ENCODE measurements around the gene NEDD4L.

NEDD4L gene

GRCh38 chr18:58116818-58117217 lies 72.8 kb downstream of the NEDD4L start:
- H3K4me3 ChIP-seq (ENCODE audit: low read depth, low read length), result no peak overlapping the region
- TF ChIP-seq MYC (IDR thresholded peaks at IDR 0.05; ENCODE audit: low read depth, low read length), result no peak
- no peak for TF ChIP-seq POLR2A (IDR thresholded peaks at IDR 0.05; ENCODE audit: extremely low read depth, insufficient read length)
- TF ChIP-seq, protein P1, sequence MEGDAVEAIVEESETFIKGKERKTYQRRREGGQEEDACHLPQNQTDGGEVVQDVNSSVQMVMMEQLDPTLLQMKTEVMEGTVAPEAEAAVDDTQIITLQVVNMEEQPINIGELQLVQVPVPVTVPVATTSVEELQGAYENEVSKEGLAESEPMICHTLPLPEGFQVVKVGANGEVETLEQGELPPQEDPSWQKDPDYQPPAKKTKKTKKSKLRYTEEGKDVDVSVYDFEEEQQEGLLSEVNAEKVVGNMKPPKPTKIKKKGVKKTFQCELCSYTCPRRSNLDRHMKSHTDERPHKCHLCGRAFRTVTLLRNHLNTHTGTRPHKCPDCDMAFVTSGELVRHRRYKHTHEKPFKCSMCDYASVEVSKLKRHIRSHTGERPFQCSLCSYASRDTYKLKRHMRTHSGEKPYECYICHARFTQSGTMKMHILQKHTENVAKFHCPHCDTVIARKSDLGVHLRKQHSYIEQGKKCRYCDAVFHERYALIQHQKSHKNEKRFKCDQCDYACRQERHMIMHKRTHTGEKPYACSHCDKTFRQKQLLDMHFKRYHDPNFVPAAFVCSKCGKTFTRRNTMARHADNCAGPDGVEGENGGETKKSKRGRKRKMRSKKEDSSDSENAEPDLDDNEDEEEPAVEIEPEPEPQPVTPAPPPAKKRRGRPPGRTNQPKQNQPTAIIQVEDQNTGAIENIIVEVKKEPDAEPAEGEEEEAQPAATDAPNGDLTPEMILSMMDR (IDR thresholded peaks at IDR 0.05; ENCODE audit: low read depth, low read length), result no peak
- TF ChIP-seq MAX (IDR thresholded peaks at IDR 0.05; ENCODE audit: low read depth, low read length), result no peak

GRCh38 chr18:58117786-58118403 lies 73.9 kb downstream of the NEDD4L start:
- no peak overlapping the region for H3K4me3 ChIP-seq (ENCODE audit: low read depth, low read length)
- no peak for TF ChIP-seq MYC (IDR thresholded peaks at IDR 0.05; ENCODE audit: low read depth, low read length)
- TF ChIP-seq, protein P1 (IDR thresholded peaks at IDR 0.05; ENCODE audit: low read depth, low read length), result no peak
- TF ChIP-seq MAX (IDR thresholded peaks at IDR 0.05; ENCODE audit: low read depth, low read length), result no peak
- TF ChIP-seq POLR2A (IDR thresholded peaks at IDR 0.05; ENCODE audit: extremely low read depth, insufficient read length), result no peak
- DNase-seq (ENCODE audit: low read depth), result peak; percentile 4

More at GRCh38 chr18:58116818-58117217, 72.8 kb downstream of the NEDD4L start:
- DNase-seq (ENCODE audit: low read depth), result no peak

GRCh38 chr18:58118536-58118935 lies 74.5 kb downstream of the NEDD4L start:
- no peak for DNase-seq (ENCODE audit: low read depth)
- TF ChIP-seq MYC (IDR thresholded peaks at IDR 0.05; ENCODE audit: low read depth, low read length) (no peak), POLR2A (IDR thresholded peaks at IDR 0.05; ENCODE audit: extremely low read depth, insufficient read length) (no peak), MAX (IDR thresholded peaks at IDR 0.05; ENCODE audit: low read depth, low read length) (no peak)
- TF ChIP-seq, protein P1 (IDR thresholded peaks at IDR 0.05; ENCODE audit: low read depth, low read length), result no peak
- H3K4me3 ChIP-seq (ENCODE audit: low read depth, low read length), result no peak overlapping the region

- TF ChIP-seq, protein P1 (IDR thresholded peaks at IDR 0.05; ENCODE audit: low read depth, low read length), result no peak
- TF ChIP-seq POLR2A (IDR thresholded peaks at IDR 0.05; ENCODE audit: extremely low read depth, insufficient read length), result no peak
- no peak overlapping the region for H3K4me3 ChIP-seq (ENCODE audit: low read depth, low read length)
- no peak for DNase-seq (ENCODE audit: low read depth)
Observed at GRCh38 chr18:58119819-58120218, 75.8 kb downstream of the NEDD4L start.

GRCh38 chr18:58124475-58124874 lies 80.4 kb downstream of the NEDD4L start:
- H3K4me3 ChIP-seq (ENCODE audit: low read depth, low read length), result no peak overlapping the region
- TF ChIP-seq MYC (IDR thresholded peaks at IDR 0.05; ENCODE audit: low read depth, low read length), result no peak
- no peak for TF ChIP-seq POLR2A (IDR thresholded peaks at IDR 0.05; ENCODE audit: extremely low read depth, insufficient read length)
- no peak for TF ChIP-seq MAX (IDR thresholded peaks at IDR 0.05; ENCODE audit: low read depth, low read length)
- TF ChIP-seq, protein P1 (IDR thresholded peaks at IDR 0.05; ENCODE audit: low read depth, low read length), result no peak
- DNase-seq (ENCODE audit: low read depth), result no peak

DNA sequence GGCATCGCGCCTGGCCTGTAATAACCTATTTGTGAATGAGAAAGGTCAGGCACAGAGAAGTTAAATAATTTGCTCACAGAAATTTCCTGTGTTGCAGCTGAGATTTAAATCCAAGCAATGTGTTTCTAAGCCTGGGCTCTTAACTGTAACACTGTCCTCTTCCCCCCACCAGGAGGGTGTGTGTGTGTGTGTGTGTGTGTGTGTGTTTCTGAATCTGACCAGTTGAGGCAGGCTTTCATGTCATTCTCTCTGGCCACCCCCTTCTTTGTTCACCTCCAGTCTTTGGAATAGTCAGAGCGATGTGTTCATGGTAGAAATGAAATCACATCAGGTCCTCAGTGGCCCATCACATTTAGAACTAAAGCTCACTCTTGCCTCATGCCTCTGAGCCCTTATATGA lies 81.2 kb downstream of the NEDD4L start:
- no peak overlapping the region for H3K4me3 ChIP-seq (ENCODE audit: low read depth, low read length)
- no peak for DNase-seq (ENCODE audit: low read depth)
- TF ChIP-seq, protein P1 (IDR thresholded peaks at IDR 0.05; ENCODE audit: low read depth, low read length), result no peak
- TF ChIP-seq MYC (IDR thresholded peaks at IDR 0.05; ENCODE audit: low read depth, low read length), result no peak
- TF ChIP-seq POLR2A (IDR thresholded peaks at IDR 0.05; ENCODE audit: extremely low read depth, insufficient read length), result no peak
- no peak for TF ChIP-seq MAX (IDR thresholded peaks at IDR 0.05; ENCODE audit: low read depth, low read length)
